IPS-NIHi7 (cell line): ENCODE data around the gene C15orf62.

Source experiments
- DNase-seq: peaks from one replicate; pipeline ENCODE4 v3.0.0; 2012; ENCODE audit warnings: mixed read lengths; ENCODE audit errors: extremely low spot score

C15orf62 gene

GRCh38 chr15:40755812-40756208, 14.0 kb upstream of the C15orf62 start:
- no peak for DNase-seq

- DNase-seq, result no peak
These were observed 12.8 kb upstream of the C15orf62 start for GRCh38 chr15:40756938-40757337.

GRCh38 chr15:40759961-40760360, 9.8 kb upstream of the C15orf62 start:
- DNase-seq, result no peak

GRCh38 chr15:40762919-40763800, 6.6 kb upstream of the C15orf62 start:
- DNase-seq, result no peak

- DNase-seq, result peak; percentile 85
These were observed 5.8 kb upstream of the C15orf62 start, which contains the start of gene GCHFR for GRCh38 chr15:40763801-40764628. GCHFR (plus strand) TSS chr15:40764068; CDS start chr15:40764181, 113 bp downstream.

GRCh38 chr15:40764629-40765103, 5.1 kb upstream of the C15orf62 start:
- no peak for DNase-seq

- no peak for DNase-seq
These were observed 3.5 kb upstream of the C15orf62 start for GRCh38 chr15:40766194-40766815.

GRCh38 chr15:40766906-40767837, 2.6 kb upstream of the C15orf62 start:
- peak; percentile 55 for DNase-seq

GRCh38 chr15:40767838-40768500, 1.8 kb upstream of the C15orf62 start:
- no peak for DNase-seq

GRCh38 chr15:40768521-40769273, 1.1 kb upstream of the C15orf62 start:
- no peak for DNase-seq

- DNase-seq, result no peak
These were observed 454 bp downstream of the C15orf62 start for GRCh38 chr15:40770147-40770721.

GRCh38 chr15:40771242-40771641, 1.5 kb downstream of the C15orf62 start:
- no peak for DNase-seq

- DNase-seq, result no peak
These were observed 2.2 kb downstream of the C15orf62 start for GRCh38 chr15:40772014-40772413.

GRCh38 chr15:40773496-40773895, 3.7 kb downstream of the C15orf62 start:
- no peak for DNase-seq

- no peak for DNase-seq
These were observed 4.1 kb downstream of the C15orf62 start for GRCh38 chr15:40773902-40774301.

- no peak for DNase-seq
These were observed 5.2 kb downstream of the C15orf62 start for GRCh38 chr15:40775007-40775406.

- DNase-seq, result no peak
These were observed 6.2 kb downstream of the C15orf62 start for GRCh38 chr15:40775740-40776536.

GRCh38 chr15:40776537-40777141, 6.9 kb downstream of the C15orf62 start:
- DNase-seq, result no peak
